ENCODE measurements around the gene BID.

DNA sequence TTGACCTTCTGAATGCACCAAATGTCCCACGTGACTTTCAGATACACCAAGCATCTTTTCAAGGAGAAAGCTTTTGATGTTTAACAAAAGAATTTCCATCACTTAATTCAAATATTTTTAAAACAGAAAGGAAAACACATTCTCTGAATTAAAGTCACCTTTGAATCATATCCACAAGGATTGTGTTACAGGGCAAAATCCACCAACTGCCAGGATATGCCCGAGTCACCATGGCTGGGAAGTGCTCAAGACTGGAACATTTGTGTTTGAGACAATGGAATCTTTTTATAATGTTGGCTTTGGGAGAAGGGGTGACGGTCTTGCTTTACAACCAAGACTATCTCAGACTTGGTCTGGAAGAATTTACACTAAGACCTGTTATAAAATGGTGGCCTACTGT lies 40.8 kb downstream of the BID start:
- TF ChIP-seq, protein P1, sequence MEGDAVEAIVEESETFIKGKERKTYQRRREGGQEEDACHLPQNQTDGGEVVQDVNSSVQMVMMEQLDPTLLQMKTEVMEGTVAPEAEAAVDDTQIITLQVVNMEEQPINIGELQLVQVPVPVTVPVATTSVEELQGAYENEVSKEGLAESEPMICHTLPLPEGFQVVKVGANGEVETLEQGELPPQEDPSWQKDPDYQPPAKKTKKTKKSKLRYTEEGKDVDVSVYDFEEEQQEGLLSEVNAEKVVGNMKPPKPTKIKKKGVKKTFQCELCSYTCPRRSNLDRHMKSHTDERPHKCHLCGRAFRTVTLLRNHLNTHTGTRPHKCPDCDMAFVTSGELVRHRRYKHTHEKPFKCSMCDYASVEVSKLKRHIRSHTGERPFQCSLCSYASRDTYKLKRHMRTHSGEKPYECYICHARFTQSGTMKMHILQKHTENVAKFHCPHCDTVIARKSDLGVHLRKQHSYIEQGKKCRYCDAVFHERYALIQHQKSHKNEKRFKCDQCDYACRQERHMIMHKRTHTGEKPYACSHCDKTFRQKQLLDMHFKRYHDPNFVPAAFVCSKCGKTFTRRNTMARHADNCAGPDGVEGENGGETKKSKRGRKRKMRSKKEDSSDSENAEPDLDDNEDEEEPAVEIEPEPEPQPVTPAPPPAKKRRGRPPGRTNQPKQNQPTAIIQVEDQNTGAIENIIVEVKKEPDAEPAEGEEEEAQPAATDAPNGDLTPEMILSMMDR (IDR thresholded peaks at IDR 0.05; ENCODE audit: insufficient read depth, low read depth, low read length), result no peak
- no peak for TF ChIP-seq EZH2 (IDR thresholded peaks at IDR 0.05; ENCODE audit: insufficient read depth, low read length)
